Calu3 (cell line): Measurements from ENCODE around the gene VNN1. TPM values are rescaled to one million over a fixed set of nuclear protein-coding genes. Genes with fewer than 3 reads are reported as not detected.

Source experiments
- BruUV-seq: library from RNA; stranded (reverse); fragments of 400-500 nt; replicated peaks from 2 replicates; lab custom pipeline; 2021; lab: Mats Ljungman, UMichigan
- CTCF ChIA-PET: fragments of 300-600 bp; sonication (Branson Sonifier 250); formaldehyde crosslinking; loops from one replicate; lab custom pipeline; 2022; ENCODE audit warnings: antibody characterized with exemption; lab: Charles Lee
- DNase-seq: peaks from one replicate; pipeline ENCODE4 v3.0.0; 2022
- H3K27ac Mint-ChIP-seq: one replicate; pipeline ENCODE4 v1.8.0; 2022; ENCODE audit warnings: mixed read lengths; ENCODE audit not compliant: unreplicated experiment
- H3K27me3 Mint-ChIP-seq: one replicate; pipeline ENCODE4 v1.8.0; 2022; ENCODE audit warnings: mixed read lengths; ENCODE audit not compliant: unreplicated experiment
- H3K36me3 Mint-ChIP-seq: one replicate; pipeline ENCODE4 v1.8.0; 2022; ENCODE audit warnings: mild to moderate bottlenecking, moderate library complexity, mixed read lengths; ENCODE audit not compliant: insufficient read depth, unreplicated experiment
- H3K4me1 Mint-ChIP-seq: one replicate; pipeline ENCODE4 v1.8.0; 2022; ENCODE audit warnings: mild to moderate bottlenecking, low read depth, mixed read lengths; ENCODE audit not compliant: unreplicated experiment
- H3K4me3 Mint-ChIP-seq: one replicate; pipeline ENCODE4 v1.8.0; 2022; ENCODE audit warnings: mild to moderate bottlenecking, low read depth, moderate library complexity, mixed read lengths; ENCODE audit not compliant: unreplicated experiment
- H3K9me3 Mint-ChIP-seq: one replicate; pipeline ENCODE4 v1.8.0; 2022; ENCODE audit warnings: low read depth, mixed read lengths; ENCODE audit not compliant: unreplicated experiment
- CTCF ChIP-seq: fragments of 200-600 bp; IDR thresholded peaks from one replicate; pipeline ENCODE4 v1.8.0; 2022; ENCODE audit warnings: antibody characterized with exemption; ENCODE audit not compliant: unreplicated experiment
- intact Hi-C: fragments of 100-400 bp; cut with micrococcal nuclease; formaldehyde crosslinking; loops from one replicate; pipeline ENCODE4 v1.10.0; 2022; ENCODE audit not compliant: unreplicated experiment
- total RNA-seq: library from RNA; stranded (reverse); gene quantifications from 2 replicates; pipeline ENCODE4 v1.2.3, GENCODE V29; 2022

The VNN1 gene
- total RNA-seq, 1 experiment from 2014 or later: 13.3 TPM

DNA sequence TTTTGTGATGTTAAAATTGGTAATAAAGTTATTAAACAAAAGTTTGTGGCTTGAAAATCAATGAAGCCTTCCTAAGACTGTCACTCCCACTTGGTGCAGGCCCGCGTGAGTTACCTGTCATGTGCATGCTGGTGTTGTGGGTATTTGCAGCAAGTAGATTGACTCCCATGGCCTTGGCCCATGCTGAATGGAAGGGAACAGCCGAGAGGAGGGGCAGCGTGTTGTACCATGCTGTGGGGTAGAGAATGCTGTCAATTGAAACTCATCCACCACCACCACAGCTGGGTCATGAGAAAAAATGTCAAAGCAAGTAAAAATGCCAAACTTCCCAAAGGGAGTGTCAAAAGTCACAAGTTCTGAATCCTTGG is 12.7 kb upstream of the VNN1 start:
- Mint-ChIP-seq H3K4me3 (no peak overlapping the region), H3K27me3 (no peaks in the 10 kb centered on the region), H3K9me3 (no peaks in the 10 kb centered on the region), H3K36me3 (peaks cover 6% of the 10 kb centered on the region), H3K27ac (no peak overlapping the region), H3K4me1 (peaks cover 27% of the 10 kb centered on the region)
- CTCF ChIA-PET: no interaction called here
- no peak for DNase-seq
- no TSS peak for BruUV-seq
- no peak for TF ChIP-seq CTCF
- intact Hi-C loops: loop anchor here (10.0 kb wide), 1 partner anchor 662 kb away; no protein-coding TSS in a partner anchor

- DNase-seq: no peak
- CTCF ChIA-PET: no interaction called here
- Mint-ChIP-seq H3K9me3 (no peaks in the 10 kb centered on the region), H3K27ac (no peak overlapping the region), H3K27me3 (no peaks in the 10 kb centered on the region), H3K4me1 (peaks cover 32% of the 10 kb centered on the region), H3K4me3 (no peak overlapping the region), H3K36me3 (peaks cover 6% of the 10 kb centered on the region)
- BruUV-seq: no TSS peak
- intact Hi-C loops: loop anchor here (10.0 kb wide), 1 partner anchor 661 kb away; no protein-coding TSS in a partner anchor
- TF ChIP-seq CTCF: no peak
Measured at GRCh38 chr6:132725947-132726607, 12.2 kb upstream of the VNN1 start.

DNA sequence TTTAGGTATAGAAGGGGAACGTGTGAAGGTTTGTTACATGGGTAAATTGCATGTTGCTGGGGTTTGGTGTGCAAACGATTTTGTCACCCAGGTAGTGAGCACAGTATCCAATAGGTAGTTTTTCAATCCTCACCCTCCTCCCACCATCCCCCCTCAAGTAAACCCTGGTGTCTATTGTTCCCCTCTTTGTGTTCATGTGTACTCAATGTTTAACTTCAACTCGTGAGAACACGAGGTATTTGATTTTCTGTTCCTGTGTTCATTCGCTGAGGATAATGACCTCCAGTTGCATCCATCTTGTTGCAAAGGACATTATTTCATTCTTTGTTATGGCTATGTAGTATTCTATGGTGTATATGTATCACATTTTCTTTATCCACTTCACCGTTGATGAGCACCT is 11.6 kb upstream of the VNN1 start:
- no peak for TF ChIP-seq CTCF
- BruUV-seq: no TSS peak
- CTCF ChIA-PET: no interaction called here
- Mint-ChIP-seq H3K4me3 (no peak overlapping the region), H3K27me3 (no peaks in the 10 kb centered on the region), H3K27ac (no peak overlapping the region), H3K36me3 (peaks cover 6% of the 10 kb centered on the region), H3K9me3 (no peaks in the 10 kb centered on the region), H3K4me1 (peaks cover 36% of the 10 kb centered on the region)
- DNase-seq: no peak
- intact Hi-C loops: loop anchor here (10.0 kb wide), 1 partner anchor 661 kb away; no protein-coding TSS in a partner anchor

GRCh38 chr6:132719736-132720448 is 6.0 kb upstream of the VNN1 start:
- Mint-ChIP-seq H3K27me3 (no peaks in the 10 kb centered on the region), H3K36me3 (peaks cover 11% of the 10 kb centered on the region), H3K4me1 (peaks cover 59% of the 10 kb centered on the region), H3K9me3 (no peaks in the 10 kb centered on the region), H3K27ac (peak overlapping the region; percentile 94), H3K4me3 (peak overlapping the region; percentile 45)
- no TSS peak for BruUV-seq
- TF ChIP-seq CTCF: no peak
- CTCF ChIA-PET: interaction anchor here (0.6 to 1.5 kb wide), 2 partner anchors 11 to 15 kb away, joined by 3 to 4 read pairs; no protein-coding TSS in a partner anchor
- no peak for DNase-seq
- intact Hi-C loops: loop anchor here (10.0 kb wide), 2 partner anchors 105 to 655 kb away; no protein-coding TSS in a partner anchor
